GM18520 (cell line): ENCODE results near the gene DGUOK.
"Not testable (repeated sequence)": the region's sequence is repeated elsewhere in the genome, so short reads cannot be mapped to it uniquely, and the experiment has no call there.

Experiments used
- ATAC-seq: cut with Tn5 transposase; IDR thresholded peaks from one replicate; pipeline ENCODE4 v1.9.1; 2021; ENCODE audit not compliant: unreplicated experiment

The DGUOK gene

DNA sequence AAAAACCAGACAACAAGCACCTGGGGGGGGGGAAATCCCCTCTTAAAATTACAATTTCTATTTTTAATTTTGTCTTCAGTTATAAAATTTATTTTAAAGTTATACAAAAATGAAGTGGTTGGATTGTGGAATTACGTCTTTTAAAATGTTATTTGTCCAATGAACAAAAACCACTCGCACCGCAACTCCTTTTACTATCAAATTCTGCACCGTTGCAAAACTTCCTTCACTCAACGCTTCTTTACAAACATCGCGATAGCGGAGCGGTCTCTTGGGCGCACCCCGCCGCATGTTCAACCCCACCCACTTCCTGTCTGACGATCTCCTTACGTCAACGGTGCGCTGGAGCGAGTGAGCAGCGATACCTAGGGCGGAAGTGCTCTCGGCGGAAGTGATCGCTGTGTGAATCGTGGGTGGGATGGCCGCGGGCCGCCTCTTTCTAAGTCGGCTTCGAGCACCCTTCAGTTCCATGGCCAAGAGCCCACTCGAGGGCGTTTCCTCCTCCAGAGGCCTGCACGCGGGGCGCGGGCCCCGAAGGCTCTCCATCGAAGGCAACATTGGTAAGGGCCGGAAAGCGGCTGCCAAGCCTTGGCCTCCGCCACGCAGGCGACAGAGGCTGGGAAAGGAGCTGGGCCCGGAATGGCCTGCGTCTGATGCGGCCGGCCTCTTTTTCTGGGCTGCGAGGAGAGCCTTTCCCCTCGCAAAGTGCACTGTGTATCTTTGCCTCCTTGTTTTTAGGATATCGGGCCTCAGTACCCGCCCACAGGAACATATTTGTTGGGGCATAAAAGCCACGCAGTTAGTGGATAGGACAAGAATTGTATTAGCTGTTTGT lies at the start of gene DGUOK:
Gene DGUOK (plus strand): TSS at position 388 of the 835 bp plus-strand sequence. CDS start 31 bp downstream, at position 419.
- ATAC-seq, result peak; percentile 94

DNA sequence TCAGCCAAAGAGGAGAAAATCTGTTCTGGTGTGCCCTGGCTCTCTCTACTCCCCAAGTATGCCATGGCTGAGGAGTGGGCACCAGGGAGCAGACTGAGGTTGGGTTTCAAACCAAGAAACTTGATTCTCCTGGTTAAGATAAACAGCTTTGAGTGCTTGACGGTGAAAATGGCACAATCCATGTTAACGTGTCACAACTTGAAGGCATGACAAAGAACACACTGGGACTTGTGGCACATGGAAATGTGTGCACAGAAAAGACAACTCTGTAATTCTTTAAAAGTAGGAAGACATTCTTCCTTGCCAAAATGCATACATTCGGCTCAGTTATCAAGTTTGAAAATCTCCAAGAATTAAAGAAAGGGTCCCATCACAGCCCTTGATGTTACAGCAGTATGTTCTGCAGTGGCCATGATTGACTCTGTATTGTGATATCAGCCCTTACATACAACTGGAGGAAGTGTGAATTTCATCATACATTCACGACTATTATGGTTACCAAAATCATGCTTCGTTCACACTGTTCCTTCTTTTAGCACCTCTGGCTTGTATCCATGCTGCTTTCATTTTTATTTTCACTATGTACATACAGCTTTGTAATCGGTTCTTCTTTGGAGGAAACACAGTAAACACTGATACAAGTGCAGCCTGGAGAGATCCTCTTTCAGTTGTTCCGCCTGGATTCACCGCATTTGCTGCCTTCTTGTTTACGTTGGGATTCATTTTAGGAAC lies 49.4 kb upstream of the DGUOK start:
- ATAC-seq, result no peak

DNA sequence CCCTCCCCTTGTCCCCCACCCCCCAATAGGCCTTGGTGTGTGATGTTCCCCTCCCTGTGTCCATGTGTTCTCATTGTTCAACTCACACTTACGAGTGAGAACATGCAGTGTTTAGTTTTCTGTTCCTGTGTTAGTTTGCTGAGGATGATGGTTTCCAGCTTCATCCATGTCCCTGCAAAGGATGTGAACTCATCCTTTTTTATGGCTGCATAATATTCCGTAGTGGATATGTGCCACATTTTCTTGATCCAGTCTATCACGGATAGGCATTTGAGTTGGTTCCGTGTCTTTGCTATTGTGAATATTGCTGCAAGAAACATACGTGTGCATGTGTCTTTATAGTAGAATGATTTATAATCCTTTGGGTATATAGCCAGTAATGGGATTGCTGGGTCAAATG lies 48.7 kb upstream of the DGUOK start:
- ATAC-seq, result not testable (repeated sequence)

- no peak for ATAC-seq
Observed at GRCh38 chr2:73885406-73885805, 41.3 kb upstream of the DGUOK start.

DNA sequence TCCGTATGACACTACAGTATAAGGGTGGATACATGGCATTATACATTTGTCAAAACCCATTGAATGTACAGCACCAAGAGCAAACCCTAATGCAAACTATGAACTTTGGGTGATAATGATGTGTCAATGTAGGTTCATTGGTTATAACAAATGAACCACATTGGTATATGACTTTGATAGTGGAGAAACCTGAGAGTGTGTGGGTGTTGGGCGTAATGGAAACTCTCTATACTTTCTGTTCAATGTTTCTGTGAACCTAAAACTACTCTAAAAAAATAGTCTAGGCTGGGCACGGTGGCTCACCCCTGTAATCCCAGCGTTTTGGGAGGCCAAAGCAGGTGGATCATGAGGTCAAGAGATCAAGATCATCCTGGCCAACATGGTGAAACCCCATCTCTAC lies 40.3 kb upstream of the DGUOK start:
- no peak for ATAC-seq

DNA sequence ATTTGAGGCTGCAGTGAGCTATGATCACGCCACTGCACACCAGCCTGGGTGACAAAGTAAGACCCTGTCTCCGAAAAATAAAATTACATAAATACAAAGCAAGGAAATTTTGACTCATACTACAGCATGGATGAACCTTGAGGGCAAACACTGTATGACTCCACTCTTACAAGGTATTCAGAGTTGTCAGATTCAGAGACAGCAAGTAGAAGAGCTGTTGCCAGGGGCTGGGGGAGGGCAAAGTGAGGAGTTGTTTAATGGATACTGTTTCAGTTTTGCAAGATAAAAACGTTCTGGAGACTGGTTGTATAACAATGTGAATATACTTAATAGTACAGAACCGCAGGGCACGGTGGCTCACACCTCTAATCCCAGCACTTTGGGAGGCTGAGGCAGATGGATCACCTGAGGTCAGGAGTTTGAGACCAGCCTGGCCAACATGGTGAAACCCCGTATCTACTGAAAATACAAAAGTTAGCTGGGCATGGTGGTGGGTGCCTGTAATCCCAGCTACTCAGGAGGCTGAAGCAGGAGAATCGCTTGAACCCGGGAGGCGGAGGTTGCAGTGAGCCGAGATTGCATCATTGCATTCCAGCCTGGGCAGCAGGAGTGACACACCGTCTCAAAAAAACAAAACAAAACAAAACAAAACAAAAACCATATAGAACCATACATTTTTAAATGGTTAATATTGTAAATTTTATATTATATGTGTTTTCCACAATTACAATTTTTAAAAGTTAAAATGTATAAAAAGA lies 38.9 kb upstream of the DGUOK start:
- ATAC-seq, result not testable (repeated sequence)

GRCh38 chr2:73888388-73888787 lies 38.3 kb upstream of the DGUOK start:
- ATAC-seq, result no peak

GRCh38 chr2:73889206-73889605 lies 37.5 kb upstream of the DGUOK start:
- ATAC-seq, result no peak

- no peak for ATAC-seq
Observed at GRCh38 chr2:73890301-73891092, 36.2 kb upstream of the DGUOK start.

- no peak for ATAC-seq
Observed at GRCh38 chr2:73891276-73891901, 35.3 kb upstream of the DGUOK start.

- no peak for ATAC-seq
Observed at GRCh38 chr2:73892631-73893329, 33.9 kb upstream of the DGUOK start, which contains the start of gene ACTG2. Gene ACTG2 (plus strand): TSS chr2:73893008. CDS start chr2:73901312, 8,304 bp downstream.

DNA sequence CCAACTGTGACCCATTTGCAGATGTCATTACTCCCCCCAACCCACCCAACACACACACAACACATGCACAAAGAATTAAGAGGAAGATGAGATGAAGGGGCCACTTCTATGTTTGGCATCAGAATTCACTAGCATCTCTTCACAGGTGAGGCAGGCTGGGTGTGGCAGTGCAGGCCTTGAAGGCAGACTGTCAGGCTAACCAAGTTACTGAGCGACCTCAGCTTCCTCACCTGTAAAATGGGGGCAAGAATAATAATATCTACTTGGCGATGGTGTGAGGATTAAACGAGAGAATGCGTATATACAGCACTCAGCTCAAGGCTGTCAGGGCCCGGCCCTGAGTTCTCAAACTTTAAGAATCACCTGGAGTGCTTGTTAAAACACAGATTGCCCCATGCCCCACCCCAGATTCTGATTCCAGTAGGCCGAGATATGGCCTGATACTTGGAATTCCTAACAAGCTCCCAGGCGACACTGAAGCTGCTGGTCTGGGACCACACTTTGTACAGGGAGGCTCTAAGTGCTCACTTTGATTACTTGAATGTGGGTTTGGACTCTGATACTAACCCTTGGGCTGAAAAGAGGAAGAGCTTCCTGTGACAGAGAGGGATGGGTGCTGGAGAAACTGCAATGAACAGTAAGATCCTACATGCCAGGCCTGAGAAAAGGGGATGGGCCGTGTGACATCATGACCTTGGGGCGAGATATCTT lies 32.8 kb upstream of the DGUOK start:
- ATAC-seq, result no peak

GRCh38 chr2:73894475-73894850 lies 32.2 kb upstream of the DGUOK start:
- ATAC-seq, result no peak

DNA sequence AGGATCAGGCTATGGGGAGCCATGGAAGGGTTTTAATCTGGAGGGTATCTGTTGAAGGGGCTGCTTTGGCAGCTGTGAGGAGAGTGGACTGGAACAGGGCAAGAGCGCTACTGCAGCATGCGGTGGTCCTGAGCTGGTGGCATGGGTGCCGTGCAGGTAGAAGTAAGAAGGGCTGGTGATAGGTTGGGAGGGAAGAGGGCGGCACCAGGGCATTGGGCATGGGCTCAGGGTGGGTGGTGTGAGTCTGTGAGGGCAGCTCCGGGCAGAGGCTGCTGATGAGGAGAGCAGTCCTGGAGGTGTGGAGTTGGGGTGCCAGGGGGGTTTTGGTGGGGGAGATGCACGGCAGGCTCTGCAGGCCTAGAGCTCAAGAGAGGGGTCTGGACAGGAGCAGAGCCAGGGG lies 31.8 kb upstream of the DGUOK start:
- ATAC-seq, result no peak

GRCh38 chr2:73895473-73895872 lies 31.2 kb upstream of the DGUOK start:
- no peak for ATAC-seq

- peak; percentile 60 for ATAC-seq
Observed at GRCh38 chr2:73896362-73897239, 30.1 kb upstream of the DGUOK start.

GRCh38 chr2:73897240-73897583 lies 29.5 kb upstream of the DGUOK start:
- no peak for ATAC-seq

- no peak for ATAC-seq
Observed at GRCh38 chr2:73897934-73898333, 28.7 kb upstream of the DGUOK start.
